Measurements from ENCODE around the gene SEMA6C.
A peak's percentile ranks its signal among the peaks of the same experiment; 100 is the strongest.

Gene SEMA6C

DNA sequence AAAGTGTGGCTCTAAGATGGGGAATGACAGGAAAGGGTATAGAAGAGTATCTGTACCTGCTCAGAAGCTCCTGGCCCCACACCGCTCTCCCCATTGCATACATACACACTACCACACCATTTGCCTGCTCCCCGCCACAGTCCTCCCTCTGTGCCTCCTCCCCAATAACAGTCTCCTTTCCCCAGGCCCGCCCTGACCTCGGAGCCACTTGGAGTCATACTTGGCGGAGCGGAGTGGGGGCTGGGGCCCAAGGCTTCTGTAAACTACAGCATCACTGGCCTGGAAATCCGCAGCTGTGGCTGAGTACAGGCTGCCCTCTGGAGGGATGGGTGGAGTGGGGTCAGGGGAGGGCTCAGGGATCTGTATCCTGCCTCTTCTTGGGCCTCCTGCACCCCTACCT lies 8.6 kb downstream of the SEMA6C start:
- TF ChIP-seq, protein P1, sequence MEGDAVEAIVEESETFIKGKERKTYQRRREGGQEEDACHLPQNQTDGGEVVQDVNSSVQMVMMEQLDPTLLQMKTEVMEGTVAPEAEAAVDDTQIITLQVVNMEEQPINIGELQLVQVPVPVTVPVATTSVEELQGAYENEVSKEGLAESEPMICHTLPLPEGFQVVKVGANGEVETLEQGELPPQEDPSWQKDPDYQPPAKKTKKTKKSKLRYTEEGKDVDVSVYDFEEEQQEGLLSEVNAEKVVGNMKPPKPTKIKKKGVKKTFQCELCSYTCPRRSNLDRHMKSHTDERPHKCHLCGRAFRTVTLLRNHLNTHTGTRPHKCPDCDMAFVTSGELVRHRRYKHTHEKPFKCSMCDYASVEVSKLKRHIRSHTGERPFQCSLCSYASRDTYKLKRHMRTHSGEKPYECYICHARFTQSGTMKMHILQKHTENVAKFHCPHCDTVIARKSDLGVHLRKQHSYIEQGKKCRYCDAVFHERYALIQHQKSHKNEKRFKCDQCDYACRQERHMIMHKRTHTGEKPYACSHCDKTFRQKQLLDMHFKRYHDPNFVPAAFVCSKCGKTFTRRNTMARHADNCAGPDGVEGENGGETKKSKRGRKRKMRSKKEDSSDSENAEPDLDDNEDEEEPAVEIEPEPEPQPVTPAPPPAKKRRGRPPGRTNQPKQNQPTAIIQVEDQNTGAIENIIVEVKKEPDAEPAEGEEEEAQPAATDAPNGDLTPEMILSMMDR (IDR thresholded peaks at IDR 0.05; ENCODE audit: low read depth, low read length) = no peak
- TF ChIP-seq EZH2phosphoT487 (IDR thresholded peaks at IDR 0.05; ENCODE audit: low read depth) = no peak
- Histone ChIP-seq H3K27me3 (ENCODE audit: low read depth, low read length) (no peaks in the 10 kb centered on the region; the same call in 1 of the 2 replicates), H3K36me3 (replicated peaks; ENCODE audit: low read depth, low read length) (no peaks in the 10 kb centered on the region), H3K9ac (ENCODE audit: low read length) (no peak overlapping the region), H3K79me2 (ENCODE audit: low read length) (no peaks in the 10 kb centered on the region), H4K20me1 (ENCODE audit: insufficient read depth, low read length) (no peaks in the 10 kb centered on the region), H3K4me2 (ENCODE audit: low read length) (no peak overlapping the region), H2AFZ (ENCODE audit: low read depth, low read length) (no peak overlapping the region), H3K9me3 (ENCODE audit: insufficient read depth, low read length) (no peaks in the 10 kb centered on the region), H3K4me3 (ENCODE audit: low read length) (no peak overlapping the region), H3K4me1 (ENCODE audit: low read length) (peaks cover 6% of the 10 kb centered on the region; the same call in 1 of the 2 replicates), H3K27ac (ENCODE audit: low read length) (no peak overlapping the region)

DNA sequence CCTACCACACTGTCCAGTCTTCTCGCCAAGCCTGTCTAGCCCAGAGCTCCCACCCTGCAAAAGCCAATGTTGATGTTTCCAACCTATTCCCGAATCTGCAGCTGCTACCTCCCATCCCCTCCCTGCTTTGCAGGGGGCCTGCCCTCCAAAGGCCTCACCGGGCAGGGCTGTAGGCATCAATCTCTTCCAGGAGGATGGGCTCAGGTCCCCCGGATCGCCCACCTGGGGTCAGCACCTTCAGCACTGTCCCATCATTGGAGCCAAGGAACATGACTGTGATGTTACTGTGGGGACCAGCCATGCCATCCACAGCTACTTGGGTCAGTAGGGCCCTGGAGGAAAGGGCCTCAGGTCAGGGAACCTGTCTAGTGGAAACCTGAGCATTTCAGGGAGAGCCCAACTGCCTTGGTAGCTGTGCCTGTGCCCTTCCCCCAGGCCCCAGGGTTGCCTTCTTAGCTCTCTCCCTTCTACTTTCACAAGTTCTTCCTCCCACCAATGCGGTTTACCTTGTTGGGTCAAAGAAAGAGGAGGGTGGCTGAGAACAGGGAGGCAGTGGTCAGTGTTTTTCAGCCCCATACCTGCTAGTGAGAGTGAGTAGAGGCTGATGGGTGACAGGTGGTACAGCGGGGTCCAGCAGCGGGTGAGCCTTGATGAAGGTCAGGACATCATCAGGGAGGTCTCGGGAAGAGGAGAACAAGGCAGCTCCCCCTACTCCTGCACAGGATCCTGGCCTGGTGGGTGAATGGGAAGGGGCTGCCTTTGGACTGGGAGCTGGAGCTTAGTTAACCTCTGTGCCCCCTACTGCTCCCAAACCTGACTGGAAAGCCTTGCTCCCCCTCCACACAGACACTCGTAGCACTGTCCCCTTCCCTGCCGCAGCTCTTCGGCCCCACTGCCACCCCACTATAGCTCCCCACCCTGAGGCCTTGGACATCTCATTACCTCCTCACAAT lies 10.7 kb downstream of the SEMA6C start:
- H3K4me2 ChIP-seq (ENCODE audit: low read length) = no peak overlapping the region
- no peaks in the 10 kb centered on the region for H3K4me1 ChIP-seq (ENCODE audit: low read length)
- no peaks in the 10 kb centered on the region for H3K36me3 ChIP-seq (replicated peaks; ENCODE audit: low read depth, low read length)
- H4K20me1 ChIP-seq (ENCODE audit: insufficient read depth, low read length) = no peaks in the 10 kb centered on the region
- H2AFZ ChIP-seq (ENCODE audit: low read depth, low read length) = no peak overlapping the region
- H3K27me3 ChIP-seq (ENCODE audit: low read depth, low read length) = no peaks in the 10 kb centered on the region; the same call in 1 of the 2 replicates
- H3K9ac ChIP-seq (ENCODE audit: low read length) = no peak overlapping the region
- no peak overlapping the region for H3K4me3 ChIP-seq (ENCODE audit: low read length)
- TF ChIP-seq EZH2phosphoT487 (IDR thresholded peaks at IDR 0.05; ENCODE audit: low read depth) = no peak
- TF ChIP-seq, protein P1 (IDR thresholded peaks at IDR 0.05; ENCODE audit: low read depth, low read length) = peak; percentile 17; the same call in 1 of the 2 replicates
- H3K9me3 ChIP-seq (ENCODE audit: insufficient read depth, low read length) = no peaks in the 10 kb centered on the region
- H3K79me2 ChIP-seq (ENCODE audit: low read length) = no peaks in the 10 kb centered on the region
- no peak overlapping the region for H3K27ac ChIP-seq (ENCODE audit: low read length)

DNA sequence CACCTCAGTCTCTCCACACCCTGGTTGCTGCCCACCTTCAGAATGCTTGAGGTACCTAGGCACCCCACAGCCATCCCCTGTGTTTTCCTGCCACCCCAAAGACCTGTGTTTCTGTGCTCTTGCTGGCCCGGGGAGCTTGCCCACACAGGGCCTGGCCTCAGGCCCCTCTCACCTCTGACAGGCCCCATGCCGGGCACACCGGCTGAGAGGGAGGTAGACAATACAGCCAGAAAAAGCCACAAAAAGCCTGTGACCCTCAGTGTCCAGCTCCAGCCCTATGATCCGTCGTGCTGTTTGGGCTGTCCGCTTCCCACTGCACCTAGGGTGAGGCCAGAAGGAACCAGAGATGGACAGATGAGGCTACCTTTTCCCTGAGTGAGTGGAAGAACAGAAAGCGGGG lies 11.4 kb downstream of the SEMA6C start:
- Histone ChIP-seq H3K36me3 (replicated peaks; ENCODE audit: low read depth, low read length) (no peaks in the 10 kb centered on the region), H3K4me1 (ENCODE audit: low read length) (no peaks in the 10 kb centered on the region), H3K79me2 (ENCODE audit: low read length) (no peaks in the 10 kb centered on the region), H3K9ac (ENCODE audit: low read length) (no peak overlapping the region), H4K20me1 (ENCODE audit: insufficient read depth, low read length) (no peaks in the 10 kb centered on the region), H3K27ac (ENCODE audit: low read length) (no peak overlapping the region), H2AFZ (ENCODE audit: low read depth, low read length) (no peak overlapping the region), H3K4me2 (ENCODE audit: low read length) (no peak overlapping the region), H3K9me3 (ENCODE audit: insufficient read depth, low read length) (no peaks in the 10 kb centered on the region), H3K27me3 (ENCODE audit: low read depth, low read length) (no peaks in the 10 kb centered on the region; the same call in 1 of the 2 replicates), H3K4me3 (ENCODE audit: low read length) (no peak overlapping the region)
- no peak for TF ChIP-seq EZH2phosphoT487 (IDR thresholded peaks at IDR 0.05; ENCODE audit: low read depth)
- TF ChIP-seq, protein P1 (IDR thresholded peaks at IDR 0.05; ENCODE audit: low read depth, low read length) = no peak

DNA sequence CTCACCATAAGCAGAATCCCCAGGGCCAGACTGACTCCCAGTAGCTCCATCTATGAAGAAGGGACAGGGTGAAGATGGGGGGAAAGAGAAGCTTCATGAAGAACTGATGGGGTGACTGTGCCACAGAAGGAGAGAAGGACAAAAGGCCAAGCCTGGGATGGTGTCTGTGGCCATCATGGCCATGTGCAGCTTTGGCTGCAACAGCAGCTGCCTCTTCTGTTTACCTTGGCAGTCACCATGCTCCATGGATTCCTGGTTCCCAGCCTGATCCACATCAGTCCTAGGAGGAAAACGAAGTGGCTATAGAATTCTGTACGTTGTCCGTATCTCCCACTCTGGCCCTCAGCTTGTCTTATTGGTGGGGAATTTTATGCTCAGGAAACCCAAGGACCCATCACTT lies 12.0 kb downstream of the SEMA6C start:
- Histone ChIP-seq H3K4me1 (ENCODE audit: low read length) (no peaks in the 10 kb centered on the region), H2AFZ (ENCODE audit: low read depth, low read length) (no peak overlapping the region), H3K79me2 (ENCODE audit: low read length) (no peaks in the 10 kb centered on the region), H3K36me3 (replicated peaks; ENCODE audit: low read depth, low read length) (no peaks in the 10 kb centered on the region), H4K20me1 (ENCODE audit: insufficient read depth, low read length) (no peaks in the 10 kb centered on the region), H3K4me3 (ENCODE audit: low read length) (no peak overlapping the region), H3K9me3 (ENCODE audit: insufficient read depth, low read length) (no peaks in the 10 kb centered on the region), H3K27me3 (ENCODE audit: low read depth, low read length) (no peaks in the 10 kb centered on the region), H3K4me2 (ENCODE audit: low read length) (no peak overlapping the region), H3K27ac (ENCODE audit: low read length) (no peak overlapping the region), H3K9ac (ENCODE audit: low read length) (no peak overlapping the region)
- TF ChIP-seq EZH2phosphoT487 (IDR thresholded peaks at IDR 0.05; ENCODE audit: low read depth) = no peak

Measured in OCI-LY3 (cell line).